ENCODE data around the gene KMT2D.

The KMT2D gene

GRCh38 chr12:49060237-49061156 is at the start of gene KMT2D:
KMT2D (minus strand) TSS chr12:49060794; CDS start chr12:49055324, 5,470 bp downstream.
- DNase-seq: peak; percentile 90

DNA sequence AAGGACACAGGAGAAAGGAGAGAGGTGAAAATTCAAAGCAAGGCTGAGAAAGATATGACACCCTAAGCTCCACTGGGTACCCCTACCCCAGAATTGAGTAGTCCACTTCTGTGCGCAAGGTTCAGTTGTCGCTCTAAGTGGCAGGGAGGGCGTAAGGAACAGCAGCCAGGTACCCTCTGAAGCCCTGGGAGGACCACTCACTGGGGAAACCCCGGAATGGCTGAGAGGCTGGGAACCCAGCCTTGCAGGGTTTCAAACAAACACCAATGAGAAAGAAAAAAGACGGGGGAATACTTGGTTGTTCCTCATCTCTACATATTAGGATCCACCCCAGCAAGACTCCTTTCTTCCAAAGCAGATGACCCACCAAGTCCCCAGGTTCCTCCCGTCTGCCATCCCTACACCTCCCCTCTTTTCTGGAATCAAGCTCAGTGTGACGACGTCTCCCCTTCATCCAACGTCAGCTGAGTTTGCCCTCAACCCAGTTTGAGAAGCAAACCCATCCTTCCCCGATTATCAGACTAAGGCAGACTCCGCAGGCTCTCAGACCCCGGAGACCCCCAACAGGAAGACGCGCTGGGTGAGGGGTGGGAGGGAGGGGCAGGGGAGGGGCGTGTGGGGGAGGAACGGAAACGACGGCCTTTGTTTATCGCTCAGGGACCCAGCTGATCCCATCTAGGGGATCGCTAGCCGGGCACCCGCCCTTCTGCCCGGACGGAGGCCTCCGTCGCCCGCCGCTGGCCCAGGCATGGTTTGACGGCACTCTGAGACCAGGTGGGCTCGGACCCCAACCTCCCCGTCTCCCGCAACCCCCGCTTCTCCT is 49.3 kb upstream of the KMT2D start:
- no peak for DNase-seq

DNA sequence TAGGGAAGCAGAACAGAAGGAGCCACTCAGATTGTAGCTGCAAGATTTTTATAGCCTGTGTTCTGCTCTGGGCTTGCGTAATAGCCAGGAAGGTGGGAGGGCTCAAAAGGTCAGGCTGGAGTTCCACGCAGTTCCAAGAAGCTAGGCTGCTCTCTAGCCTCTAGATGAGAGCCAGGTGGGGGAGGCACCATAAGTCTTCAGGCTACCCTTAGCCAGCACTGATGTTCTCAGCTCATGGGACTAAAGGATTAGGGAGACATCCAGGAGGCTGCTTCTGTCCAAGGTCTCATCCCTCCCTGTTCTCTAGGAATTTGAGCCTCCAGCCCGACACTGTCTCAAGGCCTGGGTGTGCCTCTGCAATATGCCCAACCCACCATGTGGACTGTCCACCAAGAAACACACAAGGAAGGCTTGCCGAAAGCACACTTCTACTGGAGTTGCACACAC is 48.4 kb upstream of the KMT2D start:
- DNase-seq: no peak

DNA sequence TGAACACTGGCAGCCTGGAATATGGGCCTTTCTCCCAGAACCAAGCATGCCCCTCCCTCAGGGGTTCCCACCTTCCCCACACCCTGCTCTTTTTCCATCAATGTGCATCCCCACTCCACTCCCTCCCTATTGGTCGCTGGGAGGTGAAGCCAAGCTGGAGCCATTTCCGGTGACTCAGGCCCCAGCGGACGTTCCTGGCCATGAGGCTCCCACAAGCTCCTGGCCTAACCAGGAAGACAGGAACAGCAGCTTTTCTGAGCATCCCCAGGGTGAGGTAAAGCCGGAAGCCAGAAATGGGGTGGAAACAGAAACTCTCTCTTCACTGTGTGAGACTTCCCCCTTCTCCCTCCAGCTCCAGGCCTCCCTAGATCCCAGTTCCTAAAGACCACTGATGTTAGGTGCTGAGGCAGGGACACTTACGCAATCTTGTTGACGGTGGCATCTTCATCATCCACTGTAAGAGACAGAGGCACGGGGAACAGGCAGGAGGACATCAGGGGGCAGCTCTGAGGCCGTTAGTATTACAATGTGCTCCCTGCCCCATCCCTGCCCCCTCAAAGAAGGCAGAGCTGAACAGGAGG is 45.0 kb upstream of the KMT2D start:
- no peak for DNase-seq

- DNase-seq: no peak
Measured at GRCh38 chr12:49104822-49105221, 44.2 kb upstream of the KMT2D start.

DNA sequence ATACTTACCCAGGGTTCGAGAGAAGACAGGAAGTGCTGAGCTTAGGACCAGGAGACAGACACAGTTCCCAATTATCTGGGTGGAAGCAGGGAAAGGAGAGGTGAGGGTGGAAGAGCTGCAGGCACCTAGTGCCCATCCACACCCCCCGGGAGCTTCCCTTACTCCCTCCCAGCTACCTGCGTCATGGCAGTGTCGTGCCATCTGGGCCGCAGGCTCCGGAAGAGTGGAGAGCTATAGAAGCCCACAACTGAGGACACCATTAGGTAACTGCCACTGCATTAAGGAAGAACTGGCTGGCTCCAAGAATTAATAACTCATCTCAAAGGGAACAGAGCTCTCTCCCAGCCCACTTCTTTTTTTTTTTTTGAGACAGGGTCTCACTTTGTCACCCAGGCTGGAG is 39.8 kb upstream of the KMT2D start:
- no peak for DNase-seq

- DNase-seq: no peak
Measured at GRCh38 chr12:49098703-49099102, 38.1 kb upstream of the KMT2D start.

DNA sequence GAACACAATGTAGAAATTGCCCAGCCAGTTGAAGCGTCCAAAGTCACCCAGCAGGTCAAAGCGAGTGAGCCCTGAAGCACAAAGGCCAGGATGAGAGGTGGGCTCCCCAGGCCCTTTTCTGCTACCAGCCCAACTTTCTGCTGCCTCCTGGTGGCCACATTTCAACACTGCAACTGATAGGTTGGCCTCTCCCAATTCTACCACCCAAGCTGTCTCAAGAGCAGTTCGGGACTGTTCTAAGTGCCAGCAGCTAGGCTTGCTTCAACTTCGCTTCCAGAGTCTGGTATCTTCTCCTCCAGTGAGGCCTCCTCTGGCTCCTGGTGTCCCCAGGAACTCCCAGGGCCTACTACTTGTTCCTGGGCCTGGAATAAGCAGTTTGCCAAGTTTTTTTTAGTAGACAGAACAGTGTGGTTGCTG is 37.4 kb upstream of the KMT2D start:
- peak; percentile 65 for DNase-seq

DNA sequence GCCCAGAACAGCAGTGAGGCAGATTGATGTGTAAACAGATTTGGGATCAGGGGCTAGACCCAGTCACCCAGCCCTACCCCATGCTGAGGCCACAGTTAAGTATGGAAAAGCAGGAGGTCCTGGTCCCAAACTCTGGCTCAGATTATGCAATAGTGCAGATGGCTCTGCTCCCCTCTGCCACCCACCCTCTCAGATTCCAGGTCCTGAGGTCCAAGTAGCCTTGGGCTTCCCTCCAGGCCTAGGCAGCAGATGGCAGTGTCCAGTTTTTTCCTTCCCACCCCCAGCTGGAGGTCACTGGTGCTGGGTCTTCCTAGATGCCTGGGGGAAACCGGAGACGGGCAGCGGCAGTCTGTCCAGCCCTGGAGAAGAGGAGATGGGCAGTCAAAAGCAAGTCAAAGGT is 36.8 kb upstream of the KMT2D start:
- DNase-seq: no peak

DNA sequence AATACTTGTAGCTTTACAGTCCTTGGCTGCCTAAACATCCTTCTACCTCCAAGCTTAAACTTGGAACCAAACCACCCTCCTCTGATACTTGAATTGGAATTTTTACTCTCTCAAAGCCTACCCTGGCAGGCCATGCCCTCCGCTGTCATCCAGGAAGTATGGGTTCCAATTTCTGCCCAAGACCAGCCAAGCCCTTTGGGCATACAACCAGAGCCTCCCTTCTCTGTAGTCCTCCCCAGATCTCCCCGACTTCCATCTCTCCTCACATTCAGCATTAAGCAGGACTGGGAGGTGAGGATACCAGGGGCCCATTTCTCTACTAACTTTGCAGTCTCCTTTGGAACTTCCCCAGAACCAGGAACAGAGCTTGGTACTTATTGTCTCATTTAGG is 34.4 kb upstream of the KMT2D start:
- no peak for DNase-seq

DNA sequence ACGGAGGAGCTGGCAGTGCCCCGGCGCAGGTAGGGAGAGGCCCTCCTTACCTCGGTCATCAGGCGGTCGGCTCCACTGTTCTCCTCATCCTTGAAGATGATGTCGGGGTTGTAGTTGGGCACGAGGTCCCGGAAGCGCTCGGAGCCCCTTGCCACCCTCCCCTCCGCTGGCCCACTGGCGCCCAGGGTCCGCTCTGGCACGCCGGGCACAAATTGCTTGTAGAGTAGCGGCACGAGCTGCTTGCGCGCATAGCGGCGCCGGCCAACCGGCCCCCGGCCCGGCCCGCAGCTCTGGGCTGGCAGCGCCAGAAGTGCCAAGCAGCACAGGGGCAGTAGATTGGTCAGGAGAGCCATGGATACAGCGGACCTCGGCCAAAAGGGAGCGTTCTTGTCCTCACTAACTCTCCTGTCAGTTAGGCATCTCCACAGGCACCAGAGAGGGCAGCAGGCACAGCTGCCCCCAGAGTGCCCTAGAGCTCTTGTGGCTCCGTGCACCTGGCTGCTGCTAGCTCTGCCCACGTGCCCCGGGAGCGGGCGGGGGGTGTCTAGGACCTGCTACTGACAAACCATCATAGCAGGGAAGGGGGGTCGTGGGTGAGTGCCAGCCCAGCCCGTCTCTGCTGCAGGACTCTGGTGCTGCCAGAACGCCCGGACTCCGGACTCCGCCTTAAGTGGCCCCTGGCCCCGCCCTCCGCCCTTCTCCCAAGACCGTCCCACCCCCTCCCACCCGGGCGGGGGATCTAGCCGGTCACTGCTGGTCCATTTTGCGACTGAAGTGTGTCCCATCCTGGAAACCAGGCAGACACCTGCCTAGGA is 33.8 kb upstream of the KMT2D start, which contains the start of gene DHH:
TSS of gene DHH (minus strand) at position 642 of the 815 bp plus-strand sequence. CDS start at position 353, 289 bp downstream.
- DNase-seq: no peak

DNA sequence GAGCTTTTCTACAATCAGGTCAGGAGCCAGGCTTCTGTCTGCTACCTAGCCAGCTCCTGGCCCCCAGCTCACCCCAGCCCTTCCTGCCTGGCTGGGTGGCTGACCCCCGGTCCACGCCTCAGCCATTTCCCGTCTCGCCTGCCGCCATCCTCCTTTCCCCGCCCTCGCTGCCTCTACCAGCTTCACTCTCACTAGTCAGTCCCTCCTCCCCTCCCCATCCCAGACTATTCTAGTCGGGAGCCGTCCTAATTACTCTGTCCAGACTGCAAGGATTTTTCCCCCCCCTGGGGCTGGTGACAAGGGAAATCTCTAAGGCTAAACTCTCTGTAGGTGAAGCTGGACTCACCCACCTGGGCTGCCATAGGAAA is 33.2 kb upstream of the KMT2D start:
- DNase-seq: no peak

DNA sequence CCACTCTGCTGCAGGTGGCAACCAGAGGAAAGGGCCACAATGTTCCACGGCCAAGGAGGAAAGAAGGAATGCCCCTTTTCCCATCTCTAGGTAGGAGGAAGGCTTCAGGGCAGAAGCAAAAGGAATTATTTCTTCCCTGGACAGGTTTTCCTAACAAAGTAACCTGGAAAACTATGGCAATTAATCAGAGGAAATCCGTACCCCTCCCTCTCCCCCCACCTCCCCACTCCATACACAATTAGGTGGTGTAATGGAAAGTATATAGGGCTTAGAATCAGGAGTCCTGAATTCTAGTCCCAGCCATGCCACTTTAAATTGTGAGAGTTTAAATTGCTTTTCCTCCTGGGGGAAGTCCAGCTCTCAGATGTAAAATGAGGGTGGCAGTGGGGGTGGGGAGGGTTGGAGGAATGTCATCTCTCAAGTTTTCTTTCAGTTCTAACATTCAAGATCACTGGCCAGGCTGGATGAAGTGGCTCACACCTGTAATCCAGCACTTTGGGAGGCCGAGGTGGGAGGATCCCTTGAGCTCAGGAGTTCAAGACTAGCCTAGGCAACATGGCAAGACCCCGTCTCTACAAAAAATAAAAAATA is 32.3 kb upstream of the KMT2D start:
- no peak for DNase-seq

GRCh38 chr12:49092086-49092815 is 31.7 kb upstream of the KMT2D start:
- DNase-seq: peak; percentile 71

GRCh38 chr12:49091836-49092085 is 31.2 kb upstream of the KMT2D start:
- DNase-seq: no peak

DNA sequence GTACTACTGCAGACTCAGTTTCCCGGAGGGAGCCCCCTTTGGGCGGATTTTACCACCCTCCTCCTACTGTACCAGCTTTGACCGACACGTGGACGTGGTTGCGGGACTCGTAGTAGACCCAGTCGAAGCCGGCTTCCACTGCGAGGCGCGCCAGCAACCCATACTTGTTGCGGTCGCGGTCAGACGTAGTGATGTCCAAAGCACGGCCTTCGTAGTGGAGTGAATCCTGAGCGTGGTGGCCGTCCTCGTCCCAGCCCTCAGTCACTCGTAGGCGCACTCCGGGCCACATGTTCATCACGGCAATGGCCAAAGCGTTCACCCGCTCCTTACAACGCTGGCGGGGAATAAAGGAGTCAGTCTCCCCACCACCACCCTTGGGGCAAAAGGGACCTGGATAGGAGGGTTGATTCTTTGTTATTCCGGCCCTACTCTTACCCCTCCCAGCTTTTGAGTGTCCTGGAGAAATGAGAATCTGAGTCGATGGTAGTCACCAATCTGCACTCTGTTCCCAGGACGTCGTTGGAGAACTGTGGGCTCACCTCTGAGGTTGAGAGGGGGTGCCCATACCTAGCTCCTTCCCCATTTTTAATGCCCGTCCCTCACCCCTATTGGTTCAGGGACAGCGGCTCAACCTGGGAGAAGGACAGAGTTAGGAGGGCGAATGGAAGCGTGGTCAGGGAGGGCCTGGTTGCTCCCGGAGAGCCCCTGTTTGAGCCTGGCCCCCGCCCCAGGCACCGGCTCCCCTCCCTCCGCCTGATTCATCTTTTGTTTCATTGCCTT is 30.7 kb upstream of the KMT2D start:
- no peak for DNase-seq

GRCh38 chr12:49089821-49090773 is 29.5 kb upstream of the KMT2D start:
- DNase-seq: peak; percentile 45

- DNase-seq: no peak
Measured at GRCh38 chr12:49088932-49089330, 28.3 kb upstream of the KMT2D start.

GRCh38 chr12:49088150-49088931 is 27.7 kb upstream of the KMT2D start:
- DNase-seq: peak; percentile 59
